Measurements from ENCODE around the gene PSG2.
"Not testable (repeated sequence)": the region's sequence is repeated elsewhere in the genome, so short reads cannot be mapped to it uniquely, and the experiment has no call there.

PSG2 gene

GRCh38 chr19:43082601-43083000 is at the start of gene PSG2:
Gene PSG2 (minus strand): TSS chr19:43082701. CDS start chr19:43082569, 132 bp downstream.
- not testable (repeated sequence) for DNase-seq

DNA sequence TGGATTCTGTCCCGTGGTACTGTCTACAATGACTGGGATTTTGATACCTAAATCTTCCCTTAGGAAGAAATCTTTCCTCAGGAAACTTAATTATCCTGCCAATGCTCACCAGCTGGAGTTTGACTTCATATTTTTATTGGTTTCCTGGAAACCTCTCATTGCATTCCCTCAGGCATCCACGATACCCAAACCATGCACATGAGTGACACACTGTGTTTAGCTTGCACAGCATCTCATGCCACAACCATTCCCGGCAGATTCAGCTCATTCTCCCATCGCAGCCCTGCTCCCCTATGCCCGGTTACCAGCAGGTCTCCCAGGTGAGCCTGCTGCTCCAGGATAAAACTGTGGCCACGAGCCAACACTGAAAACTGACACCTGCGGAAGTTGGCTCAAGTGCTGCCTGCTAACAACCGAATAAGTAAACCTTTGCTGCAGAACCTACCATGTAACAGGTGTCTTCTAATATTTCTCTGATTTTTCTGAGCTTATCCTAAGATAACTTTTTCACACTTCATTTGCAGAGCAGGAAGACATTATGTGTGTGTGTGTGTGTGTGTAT is 48.9 kb upstream of the PSG2 start:
- DNase-seq = peak; percentile 27

DNA sequence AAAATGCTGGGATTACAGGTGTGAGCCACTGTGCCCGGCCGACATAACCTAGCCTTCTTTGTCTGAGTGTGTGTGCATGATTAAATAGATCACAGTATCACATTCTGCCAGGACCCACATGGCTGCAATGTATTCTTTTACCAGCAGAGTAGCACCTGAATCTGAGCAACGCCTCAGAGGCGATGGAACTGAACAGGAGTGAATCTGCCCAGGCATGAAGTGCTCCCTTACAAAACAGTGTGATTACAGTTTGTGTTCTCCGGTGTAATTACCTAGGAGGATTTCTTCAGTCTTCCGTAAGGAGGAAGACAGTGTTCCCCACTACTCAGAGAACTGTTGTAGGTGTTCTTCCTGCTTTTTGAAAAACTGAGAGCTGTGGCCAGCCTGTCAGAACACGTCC is 46.7 kb upstream of the PSG2 start:
- not testable (repeated sequence) for DNase-seq

DNA sequence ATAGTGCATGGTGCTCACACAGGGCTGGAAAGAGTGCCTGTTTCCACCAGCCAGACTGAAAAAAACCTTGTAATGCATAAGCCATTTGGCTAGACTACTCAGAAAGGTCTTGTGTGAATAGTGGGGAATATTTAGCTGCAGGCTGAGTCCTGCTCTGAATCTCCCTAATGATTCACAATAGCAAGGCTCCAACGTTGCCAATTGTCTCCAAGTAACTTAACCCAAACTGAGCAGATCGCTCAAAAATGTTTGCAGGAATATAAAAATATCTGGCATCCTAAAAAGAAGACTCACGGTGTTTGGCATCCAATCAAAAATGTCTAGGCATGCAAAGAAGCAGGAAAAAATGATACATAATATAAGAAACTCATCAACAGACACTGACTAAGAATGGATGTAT is 44.8 kb upstream of the PSG2 start:
- not testable (repeated sequence) for DNase-seq

DNA sequence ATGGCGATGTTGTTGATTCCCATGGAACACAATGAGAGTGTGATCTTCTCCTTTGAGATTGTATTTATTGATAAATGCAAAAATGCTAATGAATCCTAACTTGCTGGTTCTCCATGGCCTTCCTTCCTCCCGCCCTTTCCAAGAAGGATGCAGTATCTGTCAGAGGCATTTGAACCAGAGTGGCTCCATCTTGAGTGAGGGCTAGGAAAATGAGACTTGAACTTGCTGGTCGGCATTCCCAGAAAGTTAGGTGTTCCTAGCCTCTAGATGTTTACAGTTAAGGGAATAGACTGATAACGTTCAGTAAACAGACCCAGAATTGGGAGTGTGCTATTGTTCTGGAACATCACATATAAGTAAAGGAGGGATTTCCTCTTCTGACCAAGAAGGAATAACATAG is 44.2 kb upstream of the PSG2 start:
- DNase-seq = no peak

DNA sequence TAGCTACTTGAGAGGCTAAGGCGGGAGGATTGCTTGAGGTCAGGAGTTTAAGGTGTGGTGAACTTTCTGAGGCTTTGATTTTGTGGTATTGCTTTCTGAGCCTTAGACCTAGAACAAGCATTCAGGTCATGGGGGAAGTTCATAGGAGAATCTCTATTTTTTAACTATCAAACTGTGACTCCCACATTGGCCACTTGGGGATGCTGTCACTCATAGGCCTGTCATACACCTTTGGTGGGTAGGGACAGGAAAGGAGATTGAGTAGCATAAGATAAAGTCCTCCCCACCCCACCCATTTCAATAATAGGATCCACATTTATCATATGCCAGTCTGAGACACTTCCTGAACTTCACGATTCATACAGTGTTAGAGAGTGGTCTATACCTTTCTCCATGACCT is 41.9 kb upstream of the PSG2 start:
- DNase-seq = no peak

- not testable (repeated sequence) for DNase-seq
Observed at GRCh38 chr19:43120433-43121026, 38.0 kb upstream of the PSG2 start.

GRCh38 chr19:43119526-43119925 is 37.0 kb upstream of the PSG2 start:
- not testable (repeated sequence) for DNase-seq

- DNase-seq = not testable (repeated sequence)
Observed at GRCh38 chr19:43116421-43116820, 33.9 kb upstream of the PSG2 start.

- not testable (repeated sequence) for DNase-seq
Observed at GRCh38 chr19:43115548-43115947, 33.0 kb upstream of the PSG2 start.

DNA sequence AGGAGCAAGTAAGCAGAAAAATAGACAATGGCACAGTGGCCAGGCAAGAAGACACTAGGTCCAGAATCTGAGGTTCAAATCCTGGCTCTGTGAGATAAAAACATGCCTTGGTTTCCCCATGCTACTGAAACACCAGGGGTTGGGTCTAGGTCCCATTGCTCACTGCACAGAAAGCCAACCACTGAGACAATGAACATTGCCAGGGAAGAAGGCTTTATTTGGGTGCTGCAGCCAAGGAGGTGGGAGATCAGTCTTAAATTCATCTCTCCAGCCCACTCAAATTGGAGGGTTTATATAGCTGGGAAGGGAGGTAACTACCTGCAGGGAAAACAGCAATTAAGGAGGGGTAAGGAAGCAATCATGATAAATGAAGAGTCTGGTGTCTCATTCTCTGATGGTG is 32.6 kb upstream of the PSG2 start:
- DNase-seq = not testable (repeated sequence)

GRCh38 chr19:43114626-43115025 is 32.1 kb upstream of the PSG2 start:
- DNase-seq = not testable (repeated sequence)

- DNase-seq = not testable (repeated sequence)
Observed at GRCh38 chr19:43107401-43107800, 24.9 kb upstream of the PSG2 start.

DNA sequence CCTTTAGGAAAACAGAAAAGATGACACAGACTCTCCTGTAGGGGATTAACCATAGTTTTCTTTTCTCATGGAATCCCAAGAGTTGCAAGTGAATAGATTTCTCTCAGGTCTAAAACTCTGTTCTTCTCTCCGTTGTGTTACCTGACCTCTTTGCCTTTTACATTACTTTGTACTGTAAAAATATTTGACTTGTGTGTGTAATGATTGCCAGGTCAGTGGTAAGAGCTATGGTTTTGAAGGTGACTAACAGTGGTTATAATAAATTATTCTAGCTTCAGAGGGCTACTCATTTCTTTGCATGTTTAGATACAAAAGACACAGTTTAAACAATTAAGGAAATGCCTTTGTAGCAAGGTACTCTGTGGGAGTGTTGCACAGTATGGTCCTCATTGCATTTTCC is 23.0 kb upstream of the PSG2 start:
- no peak for DNase-seq

DNA sequence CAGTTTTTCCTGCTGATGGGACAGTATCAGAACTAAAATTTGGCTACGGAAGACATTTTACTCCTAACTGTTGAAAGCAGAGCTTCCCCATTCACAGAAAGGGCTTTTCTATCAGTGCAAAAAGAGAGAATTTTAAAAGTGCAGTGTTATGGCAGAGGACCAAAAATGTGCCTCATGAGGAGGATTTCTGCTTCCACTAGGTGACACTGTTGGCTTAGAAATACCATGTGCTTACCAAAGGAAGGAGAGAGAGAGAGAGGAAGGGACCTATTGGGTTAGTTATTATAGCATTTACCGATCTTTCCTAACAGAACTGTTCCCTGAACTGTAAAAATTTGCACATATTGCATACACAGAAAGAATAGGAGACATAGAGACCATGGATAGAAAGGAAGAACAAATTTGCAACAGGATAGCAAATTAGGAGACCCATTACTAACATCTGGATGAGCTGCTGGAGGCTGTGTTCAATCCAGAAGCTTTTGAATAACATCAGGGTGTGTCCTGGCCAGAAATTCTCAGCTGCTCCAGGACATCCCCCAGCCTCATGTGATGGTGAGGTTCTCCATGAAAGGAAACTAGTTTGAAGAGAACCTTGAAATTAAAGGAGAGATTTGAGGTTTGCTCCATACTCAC is 21.8 kb upstream of the PSG2 start:
- DNase-seq = not testable (repeated sequence)

GRCh38 chr19:43101950-43102349 is 19.4 kb upstream of the PSG2 start:
- no peak for DNase-seq

GRCh38 chr19:43098416-43098815 is 15.9 kb upstream of the PSG2 start:
- DNase-seq = not testable (repeated sequence)

DNA sequence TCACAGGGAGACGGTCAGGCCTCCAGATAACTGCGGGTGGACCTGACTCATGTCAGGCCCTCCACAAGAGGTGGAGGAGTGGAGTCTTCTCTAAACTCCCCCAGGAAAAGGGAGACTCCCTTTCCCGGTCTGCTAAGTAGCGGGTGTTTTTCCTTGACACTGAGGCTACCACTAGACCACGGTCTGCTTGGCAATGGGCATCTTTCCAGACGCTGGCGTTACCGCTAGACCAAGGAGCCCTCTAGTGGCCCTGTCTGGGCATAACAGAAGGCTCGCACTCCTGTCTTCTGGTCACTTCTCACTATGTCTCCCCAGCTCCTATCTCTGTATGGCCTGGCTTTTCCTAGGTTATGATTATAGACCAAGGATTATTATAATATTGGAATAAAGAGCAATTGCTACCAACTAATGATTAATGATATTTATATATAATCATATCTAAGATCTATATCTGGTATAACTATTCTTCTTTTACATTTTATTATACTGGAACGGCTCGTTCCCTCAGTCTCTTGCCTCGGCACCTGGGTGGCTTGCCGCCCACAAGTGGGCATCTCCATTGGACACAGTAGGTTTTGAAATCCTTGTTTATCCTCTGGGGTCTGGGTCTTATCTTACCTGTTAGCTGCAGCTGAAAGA is 5.3 kb upstream of the PSG2 start:
- DNase-seq = peak; percentile 12

GRCh38 chr19:43085796-43086530 is 3.5 kb upstream of the PSG2 start:
- DNase-seq = not testable (repeated sequence)

DNA sequence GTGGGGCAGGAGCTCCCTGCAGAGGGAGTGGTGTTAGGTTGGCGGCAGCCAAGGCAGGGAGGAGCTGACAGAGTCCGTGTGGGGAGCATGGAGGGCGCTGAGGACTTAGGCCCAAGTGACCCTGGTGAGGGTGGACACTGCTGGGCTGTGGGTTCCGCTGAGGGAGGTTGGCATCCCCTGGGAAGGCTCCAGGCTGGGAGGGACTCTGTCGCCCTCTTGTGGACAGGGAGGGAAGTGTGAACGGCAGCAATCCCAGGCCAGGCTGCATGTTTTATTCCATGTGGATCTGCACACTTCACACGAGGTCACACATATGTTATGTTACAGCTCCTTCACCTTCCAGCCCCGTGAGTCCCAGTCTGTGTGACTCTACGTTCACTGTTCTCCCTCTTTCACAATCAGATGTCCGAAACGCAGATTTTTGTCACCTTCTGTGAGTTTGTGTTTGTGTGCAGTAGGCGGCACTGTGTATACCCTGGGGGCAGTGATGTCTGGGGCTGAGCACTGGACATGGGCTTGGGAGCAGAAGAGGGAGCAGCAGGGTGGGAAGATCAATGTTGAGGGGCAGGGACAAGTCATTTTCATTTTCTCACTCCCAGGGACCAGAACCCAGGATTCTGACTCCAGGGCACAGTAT is 1.8 kb upstream of the PSG2 start:
- not testable (repeated sequence) for DNase-seq

- DNase-seq = not testable (repeated sequence)
Observed at GRCh38 chr19:43083721-43084120, 1.2 kb upstream of the PSG2 start.

DNA sequence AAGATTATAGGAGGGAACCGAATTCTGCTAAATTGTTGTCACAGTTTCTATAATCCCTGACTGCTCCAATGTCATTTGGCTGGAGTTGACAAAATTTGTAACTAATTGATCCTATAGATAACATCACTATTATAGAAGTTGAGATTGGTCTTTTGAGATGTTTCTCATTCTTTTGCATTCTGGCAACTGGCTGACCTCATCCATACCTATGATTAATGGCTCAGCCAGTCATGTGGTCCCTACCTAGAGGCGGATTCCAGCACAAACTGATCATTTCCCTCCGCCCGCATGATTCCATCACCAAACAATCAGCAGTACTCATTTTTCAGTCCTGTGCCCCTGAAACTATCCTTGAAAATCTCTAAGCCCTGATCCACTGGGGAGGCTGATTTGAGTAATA is 4.2 kb downstream of the PSG2 start:
- no peak for DNase-seq

DNA sequence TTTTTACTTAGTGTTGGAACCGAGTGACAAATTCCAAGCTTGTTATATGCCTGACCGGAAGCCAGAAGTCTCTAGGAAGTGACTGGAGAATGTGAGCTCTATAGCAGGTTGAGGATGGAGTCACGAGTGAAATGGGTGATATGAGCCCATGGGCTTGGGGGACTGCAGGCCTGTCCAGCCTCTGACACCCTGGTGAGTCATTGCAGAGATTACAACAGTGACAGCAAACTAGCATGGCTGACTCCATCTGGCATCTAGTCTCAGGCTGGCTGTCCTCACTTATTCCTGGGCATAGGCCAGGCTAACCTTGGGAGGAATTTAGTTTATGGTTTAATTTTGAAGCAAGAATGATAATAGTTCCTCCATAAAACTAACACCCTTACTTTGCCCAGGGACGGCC is 4.6 kb downstream of the PSG2 start:
- DNase-seq = not testable (repeated sequence)

Measured in NCI-H345 (cell line).